ENCODE data around the gene FAM47A.

FAM47A gene

DNA sequence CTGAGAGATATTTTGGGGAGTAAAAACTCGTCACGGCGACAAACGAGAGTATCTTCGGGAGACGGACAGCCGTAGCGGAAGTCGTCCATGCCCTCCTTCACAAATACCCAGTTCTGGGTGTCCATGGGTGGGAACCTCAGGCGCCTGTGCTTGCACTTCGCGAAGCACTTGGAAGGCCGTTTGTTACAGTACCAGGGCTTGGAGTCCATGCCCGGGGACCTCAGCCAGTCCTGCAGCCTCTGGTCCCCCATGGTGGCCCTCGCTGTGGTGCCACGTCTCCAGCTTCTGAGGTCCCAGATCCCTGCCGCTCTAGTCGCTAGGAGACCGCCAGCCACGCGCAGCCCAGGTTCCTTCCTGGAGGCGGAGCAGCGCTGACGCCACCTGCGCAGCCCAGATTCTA, at the start of gene FAM47A:
TSS of gene FAM47A (minus strand) at position 287 of the 400 bp plus-strand sequence. CDS start at position 251, 36 bp downstream.
- DNase-seq (ENCODE audit: low read depth): no peak

- no peak for DNase-seq (ENCODE audit: low read depth)
Observed at GRCh38 chrX:34147345-34147744, 15.2 kb upstream of the FAM47A start.

DNA sequence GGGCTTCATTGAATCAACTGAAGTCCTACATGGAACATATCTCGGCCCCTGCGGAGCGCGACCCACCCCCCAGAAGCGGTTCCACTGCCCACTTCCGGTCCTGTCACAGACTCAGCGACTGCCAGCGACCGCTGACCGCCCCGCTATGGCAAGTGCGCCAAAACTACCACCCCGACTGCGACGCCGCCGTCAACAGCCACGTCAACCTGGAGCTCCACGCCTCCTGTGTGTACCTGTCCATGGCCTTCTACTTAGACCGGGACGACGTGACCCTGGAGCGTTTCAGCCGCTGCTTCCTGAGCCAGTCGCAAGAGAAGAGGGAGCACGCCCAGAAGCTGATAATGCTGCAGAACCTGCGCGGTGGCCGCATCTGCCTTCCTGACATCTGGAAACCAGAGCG, 14.8 kb upstream of the FAM47A start:
- no peak for DNase-seq (ENCODE audit: low read depth)

DNA sequence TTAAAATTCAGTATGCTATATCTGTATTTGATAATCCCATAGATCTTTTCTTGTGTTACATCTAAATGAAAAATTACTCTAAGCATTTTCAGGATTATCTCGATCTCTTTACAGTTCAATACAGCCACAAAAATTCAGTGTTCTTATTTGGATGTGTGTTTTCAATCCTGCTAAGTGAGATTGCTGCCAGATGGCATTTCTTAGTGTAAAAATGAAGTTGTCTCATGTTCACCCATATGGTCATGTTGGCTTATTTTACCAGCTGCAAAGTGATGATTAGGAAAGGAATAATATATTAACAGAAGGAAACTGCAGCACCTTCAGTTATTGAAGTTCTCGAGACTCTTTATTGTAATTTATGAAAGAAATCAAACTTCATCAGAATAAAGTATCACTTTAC, 12.1 kb upstream of the FAM47A start:
- no peak for DNase-seq (ENCODE audit: low read depth)

GRCh38 chrX:34140816-34141215, 8.7 kb upstream of the FAM47A start:
- no peak for DNase-seq (ENCODE audit: low read depth)

DNA sequence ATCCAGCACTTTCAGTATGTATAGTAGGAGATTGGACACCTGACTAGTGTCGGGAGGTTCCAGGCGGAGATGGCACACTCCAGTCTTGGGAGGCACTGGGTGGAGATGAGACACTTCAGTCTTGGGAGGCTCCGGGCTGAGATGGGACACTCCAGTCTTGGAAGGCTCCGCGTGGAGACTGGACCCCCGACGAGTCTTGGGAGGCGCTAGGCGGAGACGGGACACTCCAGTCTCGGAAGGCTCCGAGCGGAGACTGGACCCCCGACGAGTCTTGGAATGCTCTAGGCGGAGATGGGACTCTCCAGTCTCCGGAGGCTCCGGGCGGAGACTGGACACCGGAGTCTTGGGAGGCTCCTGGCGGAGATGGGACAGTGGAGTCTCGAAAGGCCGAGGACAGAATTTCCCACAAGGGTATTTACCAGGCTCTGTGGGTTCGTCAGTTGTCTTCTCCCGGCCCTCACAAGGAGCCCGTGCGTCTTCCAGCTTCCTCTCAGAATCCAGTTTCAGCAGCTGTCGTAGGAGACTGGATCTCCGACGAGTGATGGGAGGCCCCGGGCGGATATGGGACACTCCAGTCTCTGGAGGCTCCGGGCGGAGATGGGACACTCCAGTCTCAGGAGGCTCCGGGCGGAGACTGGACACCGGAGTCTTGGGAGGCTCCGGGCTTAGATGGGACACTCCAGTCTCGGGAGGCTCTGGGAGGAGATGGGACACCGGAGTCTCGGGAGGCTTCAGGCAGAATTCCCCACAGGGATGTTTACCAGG, 952 bp downstream of the FAM47A start:
- no peak for DNase-seq (ENCODE audit: low read depth)

DNA sequence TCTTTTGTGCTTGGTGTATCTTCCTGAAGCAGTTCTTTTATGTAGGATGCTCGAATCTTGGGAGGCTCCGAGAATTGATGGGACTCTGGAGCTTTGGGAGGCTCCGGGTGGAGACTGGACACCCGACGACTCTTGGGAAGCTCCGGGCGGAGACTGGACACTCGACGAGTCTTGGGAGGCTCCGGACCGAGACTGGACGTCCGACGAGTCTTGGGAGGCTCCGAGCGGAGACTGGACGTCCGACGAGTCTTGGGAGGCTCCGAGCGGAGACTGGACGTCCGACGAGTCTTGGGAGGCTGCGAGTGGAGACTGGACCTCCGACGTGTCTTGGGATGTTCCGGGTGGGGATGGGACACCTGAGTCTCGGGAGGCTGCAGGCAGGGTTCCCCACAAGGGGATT, 1.6 kb downstream of the FAM47A start:
- no peak for DNase-seq (ENCODE audit: low read depth)

DNA sequence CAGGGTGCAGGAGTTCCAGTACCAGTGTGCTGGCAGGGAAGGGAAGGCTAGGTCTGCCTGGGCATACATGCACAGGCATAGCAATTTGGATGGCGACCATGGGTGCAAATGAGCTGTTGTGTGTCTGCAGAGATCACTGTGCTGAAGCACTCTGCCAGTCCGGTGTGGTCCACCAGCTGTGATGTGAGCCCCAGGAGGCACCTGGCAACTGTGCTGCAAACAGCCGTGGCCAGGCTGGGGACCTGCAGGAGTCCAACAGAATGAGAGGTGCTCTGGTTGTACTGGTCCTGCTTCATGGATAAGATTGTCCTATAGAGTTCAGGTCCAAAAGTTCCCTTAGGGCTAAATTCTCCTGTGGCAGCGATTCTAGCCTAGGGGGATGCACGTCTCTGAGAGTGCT, 6.1 kb downstream of the FAM47A start:
- no peak for DNase-seq (ENCODE audit: low read depth)

DNA sequence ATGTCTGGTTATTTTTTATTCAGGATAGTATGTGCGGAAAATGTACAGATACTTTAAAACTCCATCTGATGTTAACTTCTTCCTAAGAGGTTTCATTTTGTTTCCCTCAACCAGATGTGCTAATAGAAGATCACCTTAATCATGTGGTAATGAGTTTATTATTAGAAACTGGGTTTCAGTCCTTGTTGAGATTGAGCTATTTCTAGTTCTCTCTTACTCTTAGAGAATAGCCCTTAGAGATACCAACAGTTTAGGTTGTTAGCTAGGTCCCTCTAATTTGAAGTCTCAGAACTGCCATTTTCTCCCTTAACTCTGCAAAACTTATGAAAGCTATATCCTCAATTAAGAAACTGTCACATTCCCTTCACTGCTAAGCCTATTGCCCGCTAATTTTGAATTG, 13.0 kb downstream of the FAM47A start:
- DNase-seq (ENCODE audit: low read depth): no peak

DNA sequence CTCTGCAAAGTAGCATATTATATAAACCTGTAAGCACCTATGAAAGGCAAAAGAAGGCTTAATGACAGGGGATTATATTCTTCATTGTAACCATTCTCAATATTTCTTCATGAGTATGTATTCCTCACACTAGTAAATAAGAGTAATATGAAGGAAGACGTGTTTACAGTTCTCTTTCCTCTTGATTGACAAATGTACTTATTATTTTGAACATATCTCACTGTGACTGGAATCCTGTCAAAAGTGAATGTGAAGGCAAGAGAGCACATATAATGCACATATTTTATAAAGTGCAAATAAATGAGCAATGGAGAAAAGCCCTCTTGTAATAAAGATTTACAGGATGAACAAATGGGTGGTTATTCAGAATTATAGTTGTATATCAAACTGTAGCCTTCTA, 19.7 kb downstream of the FAM47A start:
- no peak for DNase-seq (ENCODE audit: low read depth)
